GM12801 (cell line): ENCODE measurements around the gene PIEZO1.

Source experiments
- TF ChIP-seq, protein P1 (sequence below): IDR thresholded peaks from one replicate; pipeline ENCODE4 v1.5.1; 2011; ENCODE audit warnings: control low read depth; ENCODE audit not compliant: insufficient read length; ENCODE audit errors: extremely low read depth

PIEZO1 gene

DNA sequence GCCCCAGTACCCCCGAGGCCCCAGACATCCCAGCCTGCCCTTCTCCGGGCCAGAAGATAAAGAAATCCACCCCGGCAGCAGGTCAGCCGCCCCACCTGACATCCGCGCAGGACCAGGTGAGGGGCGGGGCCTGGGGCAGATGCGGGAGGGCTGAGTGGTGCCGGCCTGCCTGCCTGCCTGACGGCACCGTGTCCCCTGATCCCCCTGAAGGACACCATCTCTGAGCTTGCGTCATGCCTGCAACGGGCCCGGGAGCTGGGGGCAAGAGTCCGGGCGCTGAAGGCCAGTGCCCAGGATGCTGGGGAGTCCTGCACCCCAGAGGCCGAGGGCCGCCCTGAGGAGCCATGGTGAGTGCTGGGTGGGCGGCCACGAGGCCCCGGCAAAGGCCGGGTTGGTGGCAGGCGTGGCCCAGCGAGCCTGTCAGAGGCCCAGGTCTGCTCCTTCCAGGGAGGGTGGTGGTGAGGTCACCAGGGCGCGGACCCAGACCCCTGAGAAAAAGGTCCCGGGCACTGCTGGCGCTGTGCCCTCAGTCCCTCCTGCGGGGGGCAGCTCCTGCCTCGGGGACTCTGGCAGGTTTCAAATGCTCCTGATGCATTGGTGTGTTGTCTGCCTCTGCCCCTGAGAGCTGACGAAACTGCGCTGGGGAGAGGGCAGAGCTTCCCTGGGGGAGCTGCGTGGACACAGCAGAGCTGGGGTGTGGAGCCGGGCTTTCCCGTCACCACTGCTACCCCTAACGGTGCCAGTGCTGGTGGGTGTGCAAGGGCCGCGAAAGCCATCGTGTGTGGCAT is 19.7 kb upstream of the PIEZO1 start:
- TF ChIP-seq, protein P1, sequence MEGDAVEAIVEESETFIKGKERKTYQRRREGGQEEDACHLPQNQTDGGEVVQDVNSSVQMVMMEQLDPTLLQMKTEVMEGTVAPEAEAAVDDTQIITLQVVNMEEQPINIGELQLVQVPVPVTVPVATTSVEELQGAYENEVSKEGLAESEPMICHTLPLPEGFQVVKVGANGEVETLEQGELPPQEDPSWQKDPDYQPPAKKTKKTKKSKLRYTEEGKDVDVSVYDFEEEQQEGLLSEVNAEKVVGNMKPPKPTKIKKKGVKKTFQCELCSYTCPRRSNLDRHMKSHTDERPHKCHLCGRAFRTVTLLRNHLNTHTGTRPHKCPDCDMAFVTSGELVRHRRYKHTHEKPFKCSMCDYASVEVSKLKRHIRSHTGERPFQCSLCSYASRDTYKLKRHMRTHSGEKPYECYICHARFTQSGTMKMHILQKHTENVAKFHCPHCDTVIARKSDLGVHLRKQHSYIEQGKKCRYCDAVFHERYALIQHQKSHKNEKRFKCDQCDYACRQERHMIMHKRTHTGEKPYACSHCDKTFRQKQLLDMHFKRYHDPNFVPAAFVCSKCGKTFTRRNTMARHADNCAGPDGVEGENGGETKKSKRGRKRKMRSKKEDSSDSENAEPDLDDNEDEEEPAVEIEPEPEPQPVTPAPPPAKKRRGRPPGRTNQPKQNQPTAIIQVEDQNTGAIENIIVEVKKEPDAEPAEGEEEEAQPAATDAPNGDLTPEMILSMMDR = no peak

DNA sequence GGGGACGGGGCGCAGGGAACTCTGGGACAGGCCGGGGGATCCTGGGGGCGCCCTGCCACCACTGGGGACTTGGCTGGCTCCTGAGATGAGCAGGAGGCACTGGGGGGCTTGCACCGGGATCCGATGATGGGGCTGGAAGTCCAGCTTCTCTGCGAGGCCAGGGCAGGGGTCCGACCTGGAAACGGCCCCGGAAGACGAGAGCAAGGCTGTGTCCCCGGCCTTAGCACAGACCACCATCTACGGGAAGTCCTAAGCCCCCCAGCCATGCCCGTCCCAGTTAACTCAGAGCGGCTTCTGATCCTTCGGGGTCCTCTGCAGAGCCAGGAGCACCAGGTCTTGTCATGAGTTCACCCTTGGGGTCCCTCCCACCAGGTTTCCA is 19.1 kb upstream of the PIEZO1 start:
- TF ChIP-seq, protein P1 = no peak

DNA sequence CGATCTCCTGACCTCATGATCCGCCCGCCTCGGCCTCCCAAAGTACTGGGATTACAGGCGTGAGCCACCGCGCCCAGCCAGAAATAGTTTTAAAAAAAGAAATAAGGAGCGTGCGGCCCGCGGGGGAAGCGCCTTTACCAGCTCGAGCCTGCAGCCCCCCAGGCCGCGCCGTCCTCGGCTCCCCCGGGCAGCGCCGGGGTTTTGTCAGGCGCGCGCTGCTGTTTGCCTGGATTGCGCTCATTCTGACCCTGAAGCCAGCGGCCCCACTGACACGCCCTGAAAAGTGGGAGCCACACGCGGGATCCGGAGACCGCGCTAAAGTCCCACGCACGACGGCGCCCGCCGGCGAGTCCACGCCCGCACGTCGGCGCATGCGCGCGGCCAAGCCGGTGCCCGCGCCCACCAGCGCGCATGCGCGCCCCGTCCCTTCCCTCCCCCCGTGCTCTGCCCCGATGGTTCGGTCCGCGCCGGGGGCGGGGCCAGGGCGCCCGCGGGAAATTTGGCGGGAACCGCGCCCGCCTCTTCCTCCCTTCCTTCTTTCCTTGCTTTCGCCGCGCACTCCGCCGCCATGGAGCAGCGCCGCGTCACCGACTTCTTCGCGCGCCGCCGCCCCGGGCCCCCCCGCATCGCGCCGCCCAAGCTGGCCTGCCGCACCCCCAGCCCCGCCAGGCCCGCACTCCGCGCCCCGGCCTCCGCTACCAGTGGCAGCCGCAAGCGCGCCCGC is 18.4 kb upstream of the PIEZO1 start, which contains the start of gene CDT1:
TSS of gene CDT1 (plus strand) at position 526 of the 724 bp plus-strand sequence. CDS start at position 569, 43 bp downstream.
- TF ChIP-seq, protein P1 = no peak

DNA sequence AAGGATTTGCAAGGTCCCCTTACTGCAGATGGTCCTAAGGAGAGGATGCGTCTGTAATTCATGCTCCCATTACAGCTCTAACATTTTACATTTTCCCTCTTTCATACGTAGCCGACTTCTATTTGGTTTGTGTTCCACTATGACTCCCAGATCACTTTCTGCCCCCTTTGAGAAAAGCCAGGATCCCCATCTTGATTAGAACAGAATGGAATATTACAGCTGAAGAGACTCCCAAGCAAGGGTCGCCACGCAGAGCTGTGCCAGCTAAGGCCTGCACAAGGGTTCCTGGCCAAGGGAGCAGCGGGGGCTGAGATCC is 15.2 kb upstream of the PIEZO1 start:
- TF ChIP-seq, protein P1 = no peak

DNA sequence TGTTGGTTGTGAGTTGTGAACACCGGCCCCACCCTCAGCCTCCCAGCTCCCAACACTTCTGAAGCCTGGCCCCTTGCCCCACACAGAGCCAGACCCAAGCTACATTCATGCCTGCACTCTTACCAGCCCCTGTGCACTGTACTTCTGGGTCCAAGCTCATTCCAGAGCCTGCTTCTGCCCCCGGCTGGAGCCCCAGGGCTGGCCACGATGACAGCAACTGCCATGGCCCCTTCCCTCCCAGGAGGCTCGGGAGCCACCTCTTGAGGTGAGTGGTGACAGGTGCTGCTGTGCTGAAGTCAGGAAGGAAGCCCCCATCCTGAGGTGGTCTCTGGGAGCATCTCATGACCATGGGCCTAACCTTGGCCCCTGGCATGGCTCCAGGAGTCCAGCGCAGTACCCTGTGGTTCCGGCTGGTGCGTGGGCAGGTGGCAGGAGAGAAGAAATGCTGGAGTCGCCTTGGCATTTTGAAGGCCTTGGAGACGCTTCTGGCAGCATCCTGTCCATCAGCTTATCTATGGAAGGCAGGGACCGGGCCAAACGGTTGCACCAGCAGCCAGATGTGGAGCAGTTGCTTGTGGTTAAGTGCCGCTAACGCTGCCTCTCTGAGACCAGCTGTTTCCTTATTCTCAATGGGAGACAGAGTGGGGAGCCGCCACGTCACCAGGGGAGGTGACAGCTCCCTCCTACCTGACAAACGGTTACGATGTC is 14.7 kb upstream of the PIEZO1 start:
- TF ChIP-seq, protein P1 = no peak

DNA sequence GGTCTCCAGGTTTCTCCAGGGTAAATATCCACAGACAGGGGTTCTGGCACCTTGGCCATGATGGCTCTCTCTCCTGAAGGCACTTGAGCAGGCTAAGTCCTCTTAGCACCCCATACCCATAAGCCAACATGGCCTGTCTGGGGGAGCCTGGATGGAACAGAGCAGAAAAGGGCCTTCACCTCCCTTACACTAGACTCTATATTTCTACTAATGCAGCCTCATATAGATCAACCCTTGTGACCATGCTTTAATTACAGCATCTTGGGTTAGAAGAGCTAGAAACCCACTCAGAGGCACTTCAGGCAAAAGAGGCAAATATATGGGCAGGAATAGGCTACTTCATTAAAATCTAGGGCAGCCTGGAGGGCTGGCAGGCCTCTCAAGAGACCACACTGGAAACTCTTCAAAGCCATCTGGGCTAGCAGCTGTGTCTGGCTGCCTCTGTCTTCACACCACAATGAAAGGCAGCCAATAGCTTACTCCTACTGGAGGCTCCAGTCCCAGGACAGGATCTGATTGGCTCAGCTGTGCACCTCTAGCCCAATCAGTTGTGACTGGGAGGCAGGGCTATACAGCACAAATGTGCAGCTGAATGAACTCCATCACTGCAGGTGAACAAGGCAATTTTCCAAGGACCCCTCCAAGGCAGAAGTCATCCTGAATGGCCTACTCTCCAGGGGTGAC is 13.9 kb upstream of the PIEZO1 start:
- TF ChIP-seq, protein P1 = no peak

DNA sequence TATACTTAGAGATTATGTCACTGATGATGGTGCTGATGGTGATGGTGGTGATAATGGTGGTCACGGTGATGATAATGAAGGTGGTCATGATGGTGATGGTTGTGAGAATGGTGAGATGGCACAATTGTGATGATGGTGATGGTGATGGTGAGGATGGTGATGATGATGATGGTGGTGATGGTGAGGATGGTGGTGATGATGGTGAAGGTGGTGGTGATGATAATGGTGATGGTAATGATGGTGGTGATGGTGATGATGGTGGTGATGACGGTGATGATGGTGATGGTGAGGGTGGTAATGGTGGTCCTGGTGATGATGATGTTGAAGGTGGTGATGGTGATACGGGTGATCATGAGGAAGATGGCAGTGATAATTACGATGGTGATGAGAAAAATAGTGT is 13.1 kb upstream of the PIEZO1 start:
- TF ChIP-seq, protein P1 = no peak
